Effector memory CD8-positive, alpha-beta T cell (primary cell): Measurements from ENCODE around the gene TATDN2.

Experiments used
- ATAC-seq: fragments of 150-1000 bp; cut with Tn5 transposase; replicated peaks from 2 replicates; pipeline ENCODE4 v1.10.0; 2021; ENCODE audit warnings: mild to moderate bottlenecking, moderate library complexity
- DNase-seq, 3 experiments: peaks; one replicate each; pipeline ENCODE4 v3.0.0; 2021
- H3K27ac Mint-ChIP-seq, 2 donors: one replicate each; pipeline ENCODE4 v1.8.0; 2022; ENCODE audit warnings: mild to moderate bottlenecking in 2 of 2, mixed read lengths in 2 of 2, moderate library complexity in 2 of 2
- H3K27me3 Mint-ChIP-seq, 2 donors: one replicate each; pipeline ENCODE4 v1.8.0; 2022; ENCODE audit warnings: mixed read lengths in 2 of 2
- H3K36me3 Mint-ChIP-seq: one replicate; pipeline ENCODE4 v1.8.0; 2022; ENCODE audit warnings: mild to moderate bottlenecking, moderate library complexity, mixed read lengths; ENCODE audit not compliant: insufficient read depth
- H3K4me1 Mint-ChIP-seq, 2 donors: one replicate each; pipeline ENCODE4 v1.8.0; 2022; ENCODE audit warnings: low read depth in 2 of 2, mixed read lengths in 2 of 2
- H3K4me3 Mint-ChIP-seq, 2 donors: one replicate each; pipeline ENCODE4 v1.8.0; 2022; ENCODE audit warnings: mild to moderate bottlenecking in 2 of 2, mixed read lengths in 2 of 2, moderate library complexity in 2 of 2
- H3K9me3 Mint-ChIP-seq, 2 donors: one replicate each; pipeline ENCODE4 v1.8.0; 2022; ENCODE audit warnings: mixed read lengths in 2 of 2

The TATDN2 gene

GRCh38 chr3:10245081-10245712 lies 3.1 kb upstream of the TATDN2 start:
- H3K4me1 Mint-ChIP-seq, result peaks cover 35 to 36% of the 10 kb centered on the region in 2 donors
- H3K9me3 Mint-ChIP-seq, result no peaks in the 10 kb centered on the region
- no peak overlapping the region for H3K27ac Mint-ChIP-seq

GRCh38 chr3:10247679-10248183 lies 528 bp upstream of the TATDN2 start:
- no peak for ATAC-seq
- H3K27ac Mint-ChIP-seq, result peak overlapping the region; percentile 94
- H3K36me3 Mint-ChIP-seq, result peaks cover 33% of the 10 kb centered on the region

More at GRCh38 chr3:10245081-10245712, 3.1 kb upstream of the TATDN2 start:
- Mint-ChIP-seq H3K36me3 (peaks cover 29% of the 10 kb centered on the region), H3K27me3 (no peaks in the 10 kb centered on the region), H3K4me3 (no peak overlapping the region)
- no peak for ATAC-seq
- no peak for DNase-seq

GRCh38 chr3:10248984-10249748 lies 907 bp downstream of the TATDN2 start:
- Mint-ChIP-seq H3K27me3 (no peaks in the 10 kb centered on the region), H3K4me3 (peak overlapping the region; percentile 98 to 99), H3K4me1 (peaks cover 49 to 52% of the 10 kb centered on the region in 2 donors), H3K36me3 (peaks cover 41% of the 10 kb centered on the region), H3K9me3 (no peaks in the 10 kb centered on the region), H3K27ac (peak overlapping the region; percentile 90 to 91)
- peak in 2 of 3 experiments; percentile 21 to 31 for DNase-seq
- ATAC-seq, result peak; percentile 17

More at GRCh38 chr3:10247679-10248183, 528 bp upstream of the TATDN2 start:
- Mint-ChIP-seq H3K4me1 (peaks cover 41 to 43% of the 10 kb centered on the region in 2 donors), H3K27me3 (no peaks in the 10 kb centered on the region), H3K4me3 (peak overlapping the region; percentile 98 to 99), H3K9me3 (no peaks in the 10 kb centered on the region)
- no peak for DNase-seq

GRCh38 chr3:10249833-10250232 lies 1.6 kb downstream of the TATDN2 start:
- Mint-ChIP-seq H3K4me1 (peaks cover 55 to 59% of the 10 kb centered on the region in 2 donors), H3K27ac (peak overlapping the region; percentile 90 to 91), H3K9me3 (no peaks in the 10 kb centered on the region), H3K4me3 (peak overlapping the region; percentile 98 to 99), H3K36me3 (peaks cover 45% of the 10 kb centered on the region), H3K27me3 (no peaks in the 10 kb centered on the region)
- DNase-seq (no peak), ATAC-seq (no peak)

GRCh38 chr3:10251006-10251405 lies 2.7 kb downstream of the TATDN2 start:
- Mint-ChIP-seq H3K27ac (peak overlapping the region in 1 of 2 donors; percentile 21), H3K4me1 (peaks cover 64 to 68% of the 10 kb centered on the region in 2 donors), H3K27me3 (no peaks in the 10 kb centered on the region), H3K36me3 (peaks cover 51% of the 10 kb centered on the region), H3K4me3 (peak overlapping the region; percentile 98 to 99), H3K9me3 (no peaks in the 10 kb centered on the region)
- ATAC-seq (no peak), DNase-seq (no peak)

GRCh38 chr3:10253731-10254130 lies 5.5 kb downstream of the TATDN2 start:
- H3K36me3 Mint-ChIP-seq, result peaks cover 70% of the 10 kb centered on the region
- ATAC-seq (no peak), DNase-seq (no peak)
- peaks cover 64 to 72% of the 10 kb centered on the region in 2 donors for H3K4me1 Mint-ChIP-seq
- no peaks in the 10 kb centered on the region for H3K9me3 Mint-ChIP-seq
- no peaks in the 10 kb centered on the region for H3K27me3 Mint-ChIP-seq
- H3K27ac Mint-ChIP-seq, result peak overlapping the region; percentile 75 to 78
- H3K4me3 Mint-ChIP-seq, result peak overlapping the region; percentile 36 to 60

- no peak for DNase-seq
- ATAC-seq, result no peak
- no peaks in the 10 kb centered on the region for H3K27me3 Mint-ChIP-seq
- peak overlapping the region in 1 of 2 donors; percentile 35 for H3K4me3 Mint-ChIP-seq
- H3K27ac Mint-ChIP-seq, result peak overlapping the region; percentile 47 to 78
- H3K36me3 Mint-ChIP-seq, result peaks cover 66% of the 10 kb centered on the region
- no peaks in the 10 kb centered on the region for H3K9me3 Mint-ChIP-seq
- H3K4me1 Mint-ChIP-seq, result peaks cover 62 to 75% of the 10 kb centered on the region in 2 donors
Measured at GRCh38 chr3:10255835-10256234, 7.6 kb downstream of the TATDN2 start.

GRCh38 chr3:10259036-10259435 lies 10.8 kb downstream of the TATDN2 start:
- no peak for ATAC-seq
- Mint-ChIP-seq H3K36me3 (peaks cover 76% of the 10 kb centered on the region), H3K27ac (peak overlapping the region; percentile 39 to 78), H3K4me1 (peaks cover 60 to 73% of the 10 kb centered on the region in 2 donors), H3K9me3 (no peaks in the 10 kb centered on the region), H3K4me3 (peak overlapping the region in 1 of 2 donors; percentile 4), H3K27me3 (no peaks in the 10 kb centered on the region)
- no peak for DNase-seq

GRCh38 chr3:10259798-10260197 lies 11.5 kb downstream of the TATDN2 start:
- Mint-ChIP-seq H3K4me3 (peak overlapping the region in 1 of 2 donors; percentile 4), H3K36me3 (peaks cover 81% of the 10 kb centered on the region), H3K27me3 (no peaks in the 10 kb centered on the region)

GRCh38 chr3:10260211-10260701 lies 12.0 kb downstream of the TATDN2 start:
- Mint-ChIP-seq H3K27me3 (no peaks in the 10 kb centered on the region), H3K9me3 (no peaks in the 10 kb centered on the region), H3K4me1 (peaks cover 56 to 70% of the 10 kb centered on the region in 2 donors), H3K27ac (peak overlapping the region; percentile 32 to 78), H3K4me3 (no peak overlapping the region), H3K36me3 (peaks cover 84% of the 10 kb centered on the region)
- DNase-seq, result no peak
- no peak for ATAC-seq

More at GRCh38 chr3:10259798-10260197, 11.5 kb downstream of the TATDN2 start:
- Mint-ChIP-seq H3K27ac (peak overlapping the region; percentile 32 to 78), H3K9me3 (no peaks in the 10 kb centered on the region), H3K4me1 (peaks cover 59 to 73% of the 10 kb centered on the region in 2 donors)
- DNase-seq, result no peak
- ATAC-seq, result no peak

- ATAC-seq, result no peak
- Mint-ChIP-seq H3K36me3 (peaks cover 84% of the 10 kb centered on the region), H3K4me1 (peaks cover 56 to 68% of the 10 kb centered on the region in 2 donors), H3K9me3 (no peaks in the 10 kb centered on the region), H3K27me3 (no peaks in the 10 kb centered on the region), H3K27ac (peak overlapping the region; percentile 42 to 61), H3K4me3 (peak overlapping the region in 1 of 2 donors; percentile 13)
- DNase-seq, result no peak
Measured at GRCh38 chr3:10262027-10262426, 13.8 kb downstream of the TATDN2 start.

- Mint-ChIP-seq H3K27me3 (no peaks in the 10 kb centered on the region), H3K36me3 (peaks cover 84% of the 10 kb centered on the region), H3K4me1 (peaks cover 63 to 78% of the 10 kb centered on the region in 2 donors), H3K9me3 (no peaks in the 10 kb centered on the region), H3K27ac (peak overlapping the region; percentile 87 to 92), H3K4me3 (peak overlapping the region; percentile 70 to 75)
- ATAC-seq (peak; percentile 96), DNase-seq (peak; percentile 48 to 54 (median 48))
Measured at GRCh38 chr3:10263646-10264363, 15.5 kb downstream of the TATDN2 start.

GRCh38 chr3:10265833-10266232 lies 17.6 kb downstream of the TATDN2 start:
- ATAC-seq (no peak), DNase-seq (no peak)
- Mint-ChIP-seq H3K4me3 (peak overlapping the region; percentile 9 to 58), H3K9me3 (no peaks in the 10 kb centered on the region), H3K36me3 (peaks cover 95% of the 10 kb centered on the region), H3K27ac (peak overlapping the region; percentile 51 to 69), H3K27me3 (no peaks in the 10 kb centered on the region), H3K4me1 (peaks cover 55 to 66% of the 10 kb centered on the region in 2 donors)
